ENCODE results near the gene PKN3.

GRCh38 chr9:128705051-128705965, 3.0 kb downstream of the PKN3 start:
- TF ChIP-seq EZH2 (IDR thresholded peaks at IDR 0.05; ENCODE audit: borderline replicate concordance, insufficient read depth, low read depth, low read length, poor library complexity, severe bottlenecking), result no peak
- TF ChIP-seq CTCF (IDR thresholded peaks at IDR 0.05), result no peak
